GM18870 (cell line): ENCODE measurements around the gene TMEM8B.
A peak's percentile ranks its signal among the peaks of the same experiment; 100 is the strongest.

Experiments used
- ATAC-seq: cut with Tn5 transposase; IDR thresholded peaks from one replicate; pipeline ENCODE4 v1.9.1; 2021; ENCODE audit warnings: moderate library complexity; ENCODE audit not compliant: unreplicated experiment

Gene TMEM8B

DNA sequence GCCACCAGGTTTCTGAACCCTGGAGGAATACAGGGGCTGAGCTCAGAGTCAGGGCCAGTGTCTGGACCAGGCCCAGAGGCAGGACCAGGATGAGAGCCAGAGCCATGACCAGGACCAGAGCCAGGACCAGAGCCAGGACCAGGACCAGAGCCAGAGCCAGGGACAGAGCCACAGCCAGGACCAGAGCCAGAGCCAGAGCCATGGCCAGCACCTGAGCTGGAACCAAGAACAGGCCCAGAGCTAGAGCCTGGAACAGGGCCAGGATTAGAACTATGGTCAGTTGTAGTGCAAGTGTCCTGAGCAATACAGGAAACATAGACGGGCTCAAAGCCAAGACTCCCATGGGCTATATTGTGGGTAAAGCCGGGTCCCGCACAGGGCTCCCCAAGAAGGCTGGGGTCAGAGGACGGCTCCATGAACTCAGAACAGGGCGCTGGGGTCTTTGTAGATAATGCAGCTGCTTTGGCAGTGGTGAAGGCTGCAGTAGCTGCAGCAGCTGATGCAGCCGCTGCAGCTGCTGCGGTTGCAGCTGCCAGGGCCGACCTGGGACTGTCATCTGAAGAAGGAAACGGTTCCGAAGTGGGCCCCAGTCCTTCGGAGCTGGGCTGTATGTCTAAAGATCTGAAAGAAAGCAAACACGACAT, 17.5 kb upstream of the TMEM8B start:
- ATAC-seq, result no peak

GRCh38 chr9:35812025-35812602, 16.9 kb upstream of the TMEM8B start, which contains the start of gene SPAG8:
SPAG8 (minus strand) TSS chr9:35812262; CDS start chr9:35812147, 115 bp downstream.
- ATAC-seq, result peak; percentile 56

GRCh38 chr9:35813434-35814105, 15.5 kb upstream of the TMEM8B start:
- no peak for ATAC-seq

- peak; percentile 17 for ATAC-seq
Measured at GRCh38 chr9:35814106-35814840, 14.8 kb upstream of the TMEM8B start.

- peak; percentile 60 for ATAC-seq
Measured at GRCh38 chr9:35814841-35815543, 14.0 kb upstream of the TMEM8B start, which contains the start of gene HINT2. HINT2 (minus strand) TSS chr9:35815042; CDS start chr9:35814979, 63 bp downstream.

DNA sequence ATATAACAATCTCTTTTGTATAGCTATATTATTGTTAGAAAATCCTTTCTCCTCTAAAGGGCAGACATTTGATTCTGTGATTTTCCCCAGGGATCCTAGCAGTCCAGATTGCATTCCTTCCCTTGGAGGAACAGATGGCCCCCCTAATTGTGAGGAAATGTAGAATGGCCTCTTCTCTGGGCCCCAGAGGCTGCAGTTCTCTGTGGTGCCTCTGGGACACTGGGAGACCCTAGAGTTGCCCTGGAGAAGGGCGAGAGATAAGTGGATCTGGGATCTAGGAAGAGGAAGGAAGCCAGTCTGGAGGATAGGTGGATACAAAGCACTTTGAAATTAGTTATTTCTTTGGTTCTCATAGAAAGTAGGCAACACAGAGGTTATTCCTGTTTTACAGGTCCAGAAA, 12.3 kb upstream of the TMEM8B start:
- no peak for ATAC-seq

DNA sequence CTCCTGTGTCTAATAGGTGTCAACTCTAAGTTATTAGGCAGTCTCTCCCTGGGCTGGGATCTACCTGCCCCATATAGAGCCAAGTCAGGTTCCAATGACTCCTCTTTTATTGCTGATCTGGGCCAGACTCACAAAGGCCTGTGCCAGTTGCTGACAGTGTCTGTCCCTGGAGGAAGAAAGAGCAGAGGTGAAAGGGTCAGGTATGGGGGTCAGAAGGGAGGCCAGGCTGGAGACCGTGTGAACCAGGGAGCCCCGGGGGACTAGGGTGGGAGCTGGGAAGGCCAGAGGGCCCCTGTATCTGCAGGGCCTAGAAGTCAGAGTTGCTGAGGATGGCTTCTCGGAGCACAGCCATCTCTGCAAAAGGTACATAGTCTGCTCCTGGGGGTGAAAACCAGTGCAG, 10.7 kb upstream of the TMEM8B start:
- no peak for ATAC-seq

DNA sequence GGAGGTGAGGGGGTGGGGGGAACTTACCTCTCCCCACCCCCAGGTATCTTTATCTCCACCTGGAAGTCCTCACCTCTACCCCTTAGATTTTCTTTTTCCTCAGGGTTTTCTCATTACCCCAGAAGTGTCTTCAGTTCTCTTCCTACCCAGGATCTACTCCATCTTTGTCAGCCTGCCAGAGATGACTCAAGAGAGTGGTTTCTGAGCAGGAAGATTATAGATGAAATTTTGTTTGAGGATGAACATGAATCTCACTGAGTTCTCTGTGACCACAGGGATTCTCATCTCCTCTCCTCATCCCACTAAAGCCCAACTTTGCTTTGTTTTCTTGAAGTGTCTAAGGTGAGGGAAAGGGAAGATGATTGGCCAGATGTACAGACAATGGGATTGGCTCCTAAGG, 9.0 kb upstream of the TMEM8B start:
- ATAC-seq, result no peak

- no peak for ATAC-seq
Measured at GRCh38 chr9:35822926-35823325, 6.1 kb upstream of the TMEM8B start.

DNA sequence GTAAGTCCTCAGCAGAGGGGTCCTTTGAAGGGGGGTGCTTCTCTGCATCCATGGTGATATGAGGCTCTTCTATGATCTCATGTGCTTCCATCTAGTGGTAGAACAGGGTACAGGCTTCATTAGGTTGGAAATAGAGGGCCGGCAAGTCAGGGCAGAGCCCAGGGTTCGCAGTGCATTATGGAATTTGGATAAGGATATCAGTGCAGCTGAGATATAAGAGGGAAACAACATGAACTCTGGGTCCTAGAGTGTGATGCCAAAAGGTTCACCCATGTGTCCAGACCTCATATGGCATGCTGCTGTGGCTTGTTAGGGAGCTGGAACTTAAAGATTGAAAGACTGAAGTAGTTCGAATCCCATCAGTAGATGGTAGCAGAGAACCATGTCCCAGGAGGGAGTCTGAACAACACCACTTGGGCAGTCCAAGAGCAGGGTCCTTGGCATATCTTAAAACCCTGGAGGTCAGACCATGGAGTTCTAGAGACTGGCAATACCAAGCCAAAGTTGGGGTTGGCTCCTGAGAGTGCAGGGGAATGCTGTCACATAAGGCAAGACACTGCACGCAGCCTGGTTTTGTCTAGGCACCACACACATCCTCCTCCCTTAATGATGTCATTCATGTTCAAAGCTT, 2.8 kb upstream of the TMEM8B start:
- ATAC-seq, result peak; percentile 61

DNA sequence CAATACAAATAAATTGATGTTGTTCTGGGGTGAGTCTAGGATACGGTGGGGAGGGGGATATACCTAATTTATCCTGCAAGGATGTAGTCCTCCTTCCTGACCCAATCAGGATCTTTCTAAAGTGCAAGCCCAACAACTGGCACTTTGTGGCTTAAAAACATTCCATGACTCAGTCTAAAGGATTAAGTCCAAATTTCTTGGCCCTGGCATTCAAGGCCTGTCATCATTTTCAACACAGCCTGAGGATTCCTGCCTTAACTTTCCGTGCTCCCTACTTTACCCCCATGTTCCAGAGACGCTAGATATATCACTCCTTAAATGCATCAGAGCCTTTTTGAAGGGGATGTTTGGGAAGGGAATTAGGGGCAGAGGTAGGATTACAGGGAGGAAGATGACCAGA, 1.5 kb upstream of the TMEM8B start:
- ATAC-seq, result no peak

- ATAC-seq, result no peak
Measured at GRCh38 chr9:35828716-35829083, 328 bp upstream of the TMEM8B start, which contains the start of gene FAM221B. FAM221B (minus strand) TSS chr9:35828732; CDS start chr9:35826161, 2,571 bp downstream.

DNA sequence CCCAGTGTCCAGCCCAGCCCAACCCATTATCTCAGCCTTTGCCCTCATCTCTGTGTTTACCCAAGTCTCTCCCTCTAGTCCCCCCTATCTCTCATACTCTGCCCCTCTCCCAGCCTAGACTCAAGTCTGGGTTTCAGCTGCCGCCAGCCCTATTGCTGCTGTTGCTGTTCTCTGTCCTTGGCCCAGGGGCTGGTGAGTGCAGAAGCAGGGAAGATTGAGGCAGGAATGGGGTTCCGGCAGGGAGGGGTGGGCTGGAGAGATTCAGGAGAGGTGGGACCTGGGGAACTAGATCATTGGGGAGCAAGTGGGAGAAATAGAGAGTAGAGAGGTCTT, 702 bp downstream of the TMEM8B start:
- no peak for ATAC-seq

DNA sequence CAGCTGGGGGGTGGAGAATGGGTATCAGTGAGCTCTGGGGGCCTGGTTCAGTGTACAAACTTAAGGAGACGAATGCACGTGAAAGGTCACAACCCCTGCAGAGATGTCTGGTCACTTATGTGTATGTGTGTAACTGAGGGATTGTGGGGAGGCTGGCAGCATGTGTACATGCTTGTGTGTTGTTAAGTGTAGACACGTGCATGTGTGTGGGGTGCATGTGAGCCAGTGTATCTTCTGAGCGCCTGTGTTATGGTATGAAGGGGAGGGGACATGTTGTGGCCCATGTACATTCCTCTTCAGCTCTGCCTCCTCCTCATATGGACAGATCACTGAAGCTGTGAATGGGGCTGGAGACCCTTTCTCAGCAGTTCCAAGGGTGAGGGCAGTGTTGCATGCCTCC, 2.0 kb downstream of the TMEM8B start:
- ATAC-seq, result no peak

GRCh38 chr9:35832814-35833213, 3.8 kb downstream of the TMEM8B start:
- no peak for ATAC-seq

GRCh38 chr9:35834260-35835215, 5.5 kb downstream of the TMEM8B start:
- no peak for ATAC-seq

- no peak for ATAC-seq
Measured at GRCh38 chr9:35835216-35835632, 6.2 kb downstream of the TMEM8B start.

DNA sequence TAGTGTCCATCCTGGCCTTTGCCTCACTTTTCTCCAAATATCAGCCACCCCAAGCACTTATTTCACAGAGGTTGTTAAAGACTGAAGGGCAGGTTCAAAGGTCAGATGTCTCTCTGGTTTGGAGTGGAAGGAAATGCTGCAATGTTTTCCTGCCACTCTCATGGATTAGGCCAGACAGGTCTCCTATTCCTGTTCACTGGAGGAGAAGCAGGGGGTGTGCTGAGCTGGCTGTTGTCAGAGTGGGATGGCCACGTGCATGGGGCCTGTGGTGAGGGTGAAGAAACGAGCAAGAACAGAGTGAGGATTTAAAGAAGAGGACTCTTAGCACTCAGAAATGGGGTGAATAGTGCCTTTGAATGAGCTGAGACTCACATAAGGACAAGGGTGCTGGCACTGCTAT, 6.7 kb downstream of the TMEM8B start:
- ATAC-seq, result no peak

DNA sequence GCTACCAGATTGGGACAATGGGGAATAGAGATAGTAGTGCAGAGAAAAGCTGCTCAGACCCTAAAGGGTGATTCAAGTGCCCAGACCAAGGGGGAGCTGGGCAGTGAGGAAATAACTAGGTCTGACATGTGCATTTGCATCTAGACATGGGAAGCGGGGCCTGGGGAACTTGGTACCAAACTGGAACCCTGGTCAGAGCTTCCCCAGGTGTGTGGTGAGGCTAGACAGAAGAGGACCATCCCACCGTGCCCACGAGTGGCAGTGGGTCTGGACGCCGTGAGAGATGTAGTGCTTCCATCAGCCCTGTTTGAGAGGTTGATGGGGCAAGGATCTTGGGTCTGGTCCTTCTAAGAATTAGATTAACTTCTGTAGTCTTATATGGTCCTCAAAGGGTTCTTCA, 7.6 kb downstream of the TMEM8B start:
- ATAC-seq, result no peak
